OCI-M2 (cell line): ENCODE results near the gene EGR1.

ENCODE experiments used
- DNase-seq: peaks from one replicate; lab custom pipeline; 2025; ENCODE audit not compliant: unreplicated experiment; lab: John Stamatoyannopoulos, UW

EGR1 gene

DNA sequence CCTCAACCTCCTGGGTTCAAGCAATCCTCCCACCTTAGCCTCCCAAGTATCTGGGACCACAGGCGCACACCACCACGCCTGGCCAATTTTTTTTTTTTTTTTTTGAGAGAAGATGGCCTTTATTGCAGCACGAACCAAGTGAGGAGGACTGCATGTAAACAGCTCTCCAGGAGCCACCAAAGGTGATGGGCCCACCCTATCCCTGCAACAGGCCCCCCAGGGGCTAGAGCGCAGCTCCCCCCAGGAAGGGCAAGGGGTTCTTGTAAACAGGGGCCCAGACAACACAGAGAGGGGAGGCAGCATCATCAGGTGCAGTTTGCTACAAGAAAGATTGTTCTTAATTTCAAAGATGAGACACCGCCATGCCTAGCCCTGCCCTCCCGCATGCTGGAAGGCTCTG lies 12.6 kb upstream of the EGR1 start:
- no peak for DNase-seq

- no peak for DNase-seq
Observed at GRCh38 chr5:138453590-138453989, 11.7 kb upstream of the EGR1 start.

DNA sequence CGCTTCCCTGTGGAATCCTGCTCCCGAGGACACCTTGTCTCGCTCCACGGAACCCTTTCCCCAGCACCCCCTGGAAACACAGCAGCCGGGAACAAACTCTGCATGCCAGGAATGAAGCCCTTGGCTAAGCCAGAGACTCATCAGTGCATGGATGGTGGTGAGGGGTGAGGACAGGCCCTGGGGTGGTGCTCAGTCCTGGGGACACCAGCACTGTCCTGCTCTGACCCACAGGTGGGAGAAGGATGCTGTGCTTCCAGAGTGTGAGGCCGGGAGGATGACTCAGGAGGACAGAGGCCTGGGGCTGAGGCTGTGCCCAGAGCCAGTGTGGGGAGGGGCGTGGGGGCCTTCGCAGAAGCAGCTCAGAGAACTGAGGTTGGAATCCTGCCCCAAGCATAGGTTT lies 11.2 kb upstream of the EGR1 start:
- no peak for DNase-seq

GRCh38 chr5:138455232-138455930 lies 9.9 kb upstream of the EGR1 start:
- no peak for DNase-seq

GRCh38 chr5:138457531-138458275 lies 7.6 kb upstream of the EGR1 start:
- no peak for DNase-seq

DNA sequence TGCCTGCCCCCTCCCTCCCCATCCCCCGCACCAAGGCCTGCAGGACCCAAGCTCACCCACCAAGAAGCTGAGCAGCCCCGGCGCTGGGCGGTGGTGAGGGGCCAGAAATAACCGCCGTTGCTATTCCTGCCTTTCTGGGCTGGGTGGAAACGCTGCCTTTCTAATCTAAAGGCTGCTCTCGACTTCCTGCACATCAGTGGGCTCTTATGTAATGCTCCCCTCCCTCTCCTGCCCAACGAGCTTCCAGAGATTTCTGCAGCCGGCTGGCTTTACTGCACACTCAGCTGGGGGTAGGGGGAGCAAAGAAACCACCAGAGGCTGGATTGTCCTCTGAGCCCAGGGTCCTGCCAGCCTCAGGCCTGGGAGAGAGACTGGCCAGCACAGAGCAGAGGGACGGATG lies 6.9 kb upstream of the EGR1 start:
- DNase-seq: no peak

GRCh38 chr5:138458856-138459255 lies 6.4 kb upstream of the EGR1 start:
- no peak for DNase-seq

DNA sequence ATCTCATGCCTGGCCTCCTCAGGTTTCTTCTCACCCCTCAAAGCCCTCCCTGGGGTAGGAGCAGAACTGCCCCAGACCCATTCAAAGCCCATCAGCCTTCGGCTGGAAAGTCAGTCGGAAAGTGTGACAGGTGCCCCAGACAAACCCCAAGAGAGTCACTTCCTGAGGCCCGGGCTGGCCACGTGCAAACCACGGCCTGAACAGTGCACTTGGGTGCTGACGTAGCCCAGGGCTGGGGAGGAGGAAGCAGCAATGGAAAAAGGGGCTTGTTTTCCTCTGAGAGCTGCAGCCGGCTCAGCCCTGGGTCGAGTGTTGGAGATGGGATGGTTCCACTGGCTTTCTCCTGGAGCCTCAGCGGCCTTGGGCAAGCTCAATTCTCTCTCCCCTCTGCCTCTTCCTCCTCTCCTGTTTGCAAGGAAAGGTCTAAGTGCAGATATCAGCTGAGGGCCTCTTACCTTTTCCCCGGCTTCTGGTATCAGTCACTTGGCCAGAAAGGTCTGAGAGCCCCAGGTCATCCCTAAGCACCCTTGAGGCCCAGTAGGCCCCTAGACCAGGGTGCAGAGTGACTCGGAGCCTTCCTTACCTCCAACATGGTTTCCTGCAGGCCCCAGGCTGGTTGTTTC lies 5.9 kb upstream of the EGR1 start:
- DNase-seq: no peak

DNA sequence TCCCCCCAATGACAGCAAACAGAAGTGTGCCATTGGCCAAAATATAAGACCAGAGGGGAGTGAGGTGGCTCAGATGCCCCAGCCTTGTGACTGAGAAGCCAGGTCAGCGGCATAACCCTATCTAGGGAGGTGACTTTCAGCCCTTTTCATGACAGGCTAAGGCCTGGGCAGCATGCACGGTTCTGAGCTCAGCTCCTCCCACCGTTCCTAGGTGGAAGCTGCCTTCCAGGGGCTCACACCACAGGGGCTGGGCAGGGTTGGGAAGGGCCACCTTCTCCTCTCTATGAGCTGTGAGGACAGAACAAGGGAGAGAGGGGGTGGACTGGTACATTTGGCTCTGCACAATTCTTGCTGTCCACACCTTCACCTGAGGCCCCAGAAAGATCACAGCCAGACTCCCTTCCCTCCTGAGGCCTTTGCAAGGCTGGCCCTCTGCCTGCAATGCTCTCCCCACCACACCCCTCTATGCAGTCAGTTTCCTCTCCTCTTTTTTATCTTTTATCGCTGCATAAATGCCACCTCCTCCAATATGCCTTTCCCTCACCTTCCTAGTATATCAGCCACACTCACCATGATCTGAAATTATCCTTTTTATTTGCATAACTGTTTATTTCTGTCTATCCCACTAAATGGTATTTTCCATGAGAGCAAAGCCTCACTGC lies 5.1 kb upstream of the EGR1 start:
- no peak for DNase-seq

DNA sequence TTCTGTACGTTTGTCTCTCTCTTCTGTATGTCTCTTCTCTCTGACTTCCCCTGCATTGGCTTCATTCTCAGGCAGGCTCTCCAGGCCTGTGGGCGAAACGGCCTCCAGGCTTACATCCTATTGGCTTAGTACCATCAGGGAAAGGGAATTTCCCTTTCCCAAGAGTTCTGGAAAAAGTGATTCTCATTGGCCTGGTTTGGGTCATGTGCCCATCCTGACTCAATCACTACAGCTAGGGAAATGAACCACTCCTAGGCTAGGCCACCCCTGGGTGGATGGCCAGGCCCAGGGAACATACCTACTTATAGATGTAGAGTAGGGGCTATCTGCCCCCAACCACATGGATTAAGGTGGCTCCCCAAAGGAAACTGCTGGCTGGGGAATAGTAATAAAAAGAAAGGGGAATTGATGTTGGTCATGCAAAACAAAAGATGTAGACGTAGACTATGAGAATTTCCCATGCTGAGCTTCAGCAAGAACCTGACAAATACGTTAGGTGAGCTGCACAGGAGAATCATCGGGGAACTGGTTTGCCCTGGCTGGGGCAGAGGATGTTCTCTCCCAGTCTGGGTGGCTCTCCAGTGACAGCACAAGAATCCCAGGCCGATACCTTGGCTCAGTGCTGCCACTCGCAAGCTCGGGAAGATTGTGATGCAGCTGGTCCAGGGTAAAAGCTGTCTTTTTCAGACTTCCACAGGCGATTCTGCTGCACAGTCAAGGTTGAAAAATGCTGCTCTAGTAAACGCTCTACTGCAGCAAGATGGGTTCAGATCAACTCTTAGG lies 3.7 kb upstream of the EGR1 start:
- no peak for DNase-seq

DNA sequence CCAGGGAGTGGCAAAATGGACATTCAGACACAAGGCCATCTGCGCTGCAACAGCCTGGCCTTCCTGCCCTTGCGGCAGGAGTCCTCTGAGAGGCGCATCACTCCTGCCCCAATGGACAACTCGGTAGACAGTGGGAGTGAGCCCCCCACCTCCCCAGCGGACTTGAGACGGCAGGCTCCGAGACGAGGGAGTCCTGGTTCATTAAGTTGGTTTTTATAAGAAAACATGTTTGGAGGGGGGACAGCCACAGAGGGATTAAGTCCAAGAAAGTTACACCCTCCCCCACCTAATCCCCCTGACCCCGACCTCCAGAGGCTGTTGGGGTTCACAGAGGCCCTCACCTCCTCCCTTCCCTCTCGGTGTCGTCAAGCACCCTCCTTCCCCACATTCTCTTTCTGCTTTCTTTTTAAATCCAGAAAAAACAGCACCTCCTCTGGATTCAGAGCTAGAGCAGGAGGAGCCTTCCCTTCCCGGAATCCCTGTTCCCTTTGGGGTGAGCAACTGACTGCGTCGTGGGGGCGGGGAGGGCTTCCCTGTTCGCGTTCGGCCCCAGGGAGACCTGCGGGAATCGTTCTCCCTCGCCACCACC lies 1.8 kb upstream of the EGR1 start:
- DNase-seq: no peak

- peak; percentile 63 for DNase-seq
Observed at GRCh38 chr5:138464008-138464387, 1.3 kb upstream of the EGR1 start.

DNA sequence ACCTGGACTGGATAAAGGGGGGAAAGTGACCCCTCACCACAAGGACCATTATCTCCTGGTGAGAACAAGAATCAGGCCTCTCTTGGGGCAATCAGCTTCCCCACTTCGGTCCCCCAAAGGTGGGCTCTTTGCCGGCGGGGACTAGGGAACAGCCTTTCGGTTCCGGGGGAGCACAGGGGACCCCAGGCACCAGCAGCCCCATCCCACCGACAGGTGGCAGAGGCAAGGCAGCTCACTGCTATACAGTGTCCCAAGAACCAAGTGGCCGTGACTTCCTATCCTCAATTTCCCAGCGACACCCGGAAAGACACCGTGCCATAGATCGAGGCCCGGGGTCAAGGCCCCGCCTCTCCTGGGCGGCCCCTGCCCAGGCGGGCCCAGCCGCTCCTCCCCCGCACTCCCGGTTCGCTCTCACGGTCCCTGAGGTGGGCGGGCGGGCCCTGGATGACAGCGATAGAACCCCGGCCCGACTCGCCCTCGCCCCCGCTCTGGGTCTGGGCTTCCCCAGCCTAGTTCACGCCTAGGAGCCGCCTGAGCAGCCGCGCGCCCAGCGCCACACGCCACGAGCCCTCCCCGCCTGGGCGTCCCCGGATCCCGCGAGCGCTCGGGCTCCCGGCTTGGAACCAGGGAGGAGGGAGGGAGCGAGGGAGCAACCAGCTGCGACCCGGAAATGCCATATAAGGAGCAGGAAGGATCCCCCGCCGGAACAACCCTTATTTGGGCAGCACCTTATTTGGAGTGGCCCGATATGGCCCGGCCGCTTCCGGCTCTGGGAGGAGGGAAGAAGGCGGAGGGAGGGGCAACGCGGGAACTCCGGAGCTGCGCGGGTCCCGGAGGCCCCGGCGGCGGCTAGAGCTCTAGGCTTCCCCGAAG lies 655 bp upstream of the EGR1 start:
- DNase-seq: peak; percentile 84

GRCh38 chr5:138466125-138466899 lies 1.0 kb downstream of the EGR1 start:
- DNase-seq: no peak

DNA sequence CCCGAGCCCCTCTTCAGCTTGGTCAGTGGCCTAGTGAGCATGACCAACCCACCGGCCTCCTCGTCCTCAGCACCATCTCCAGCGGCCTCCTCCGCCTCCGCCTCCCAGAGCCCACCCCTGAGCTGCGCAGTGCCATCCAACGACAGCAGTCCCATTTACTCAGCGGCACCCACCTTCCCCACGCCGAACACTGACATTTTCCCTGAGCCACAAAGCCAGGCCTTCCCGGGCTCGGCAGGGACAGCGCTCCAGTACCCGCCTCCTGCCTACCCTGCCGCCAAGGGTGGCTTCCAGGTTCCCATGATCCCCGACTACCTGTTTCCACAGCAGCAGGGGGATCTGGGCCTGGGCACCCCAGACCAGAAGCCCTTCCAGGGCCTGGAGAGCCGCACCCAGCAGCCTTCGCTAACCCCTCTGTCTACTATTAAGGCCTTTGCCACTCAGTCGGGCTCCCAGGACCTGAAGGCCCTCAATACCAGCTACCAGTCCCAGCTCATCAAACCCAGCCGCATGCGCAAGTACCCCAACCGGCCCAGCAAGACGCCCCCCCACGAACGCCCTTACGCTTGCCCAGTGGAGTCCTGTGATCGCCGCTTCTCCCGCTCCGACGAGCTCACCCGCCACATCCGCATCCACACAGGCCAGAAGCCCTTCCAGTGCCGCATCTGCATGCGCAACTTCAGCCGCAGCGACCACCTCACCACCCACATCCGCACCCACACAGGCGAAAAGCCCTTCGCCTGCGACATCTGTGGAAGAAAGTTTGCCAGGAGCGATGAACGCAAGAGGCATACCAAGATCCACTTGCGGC lies 1.8 kb downstream of the EGR1 start:
- no peak for DNase-seq

GRCh38 chr5:138467711-138468132 lies 2.4 kb downstream of the EGR1 start:
- no peak for DNase-seq

GRCh38 chr5:138468133-138468965 lies 3.1 kb downstream of the EGR1 start:
- no peak for DNase-seq
